GM13977 (cell line): Measurements from ENCODE around the gene STXBP6.

Source experiments
- DNase-seq: peaks from one replicate; pipeline ENCODE4 v3.0.0; 2012; ENCODE audit warnings: low spot score
- in situ Hi-C: fragments of 300-500 bp; cut with MboI; formaldehyde crosslinking; loops from one replicate; pipeline ENCODE4 v1.12.0; 2022; ENCODE audit warnings: low sequenced_read_pairs, low pct_unique_long_range_greater_than_20kb, mixed read lengths, inconsistent platforms; ENCODE audit not compliant: unreplicated experiment
- TF ChIP-seq, protein P1 (sequence below): IDR thresholded peaks from 2 replicates; pipeline ENCODE4 v1.5.1; 2012; ENCODE audit warnings: mild to moderate bottlenecking, control low read depth; ENCODE audit not compliant: insufficient read depth; ENCODE audit errors: extremely low read depth, missing control alignments

STXBP6 gene

DNA sequence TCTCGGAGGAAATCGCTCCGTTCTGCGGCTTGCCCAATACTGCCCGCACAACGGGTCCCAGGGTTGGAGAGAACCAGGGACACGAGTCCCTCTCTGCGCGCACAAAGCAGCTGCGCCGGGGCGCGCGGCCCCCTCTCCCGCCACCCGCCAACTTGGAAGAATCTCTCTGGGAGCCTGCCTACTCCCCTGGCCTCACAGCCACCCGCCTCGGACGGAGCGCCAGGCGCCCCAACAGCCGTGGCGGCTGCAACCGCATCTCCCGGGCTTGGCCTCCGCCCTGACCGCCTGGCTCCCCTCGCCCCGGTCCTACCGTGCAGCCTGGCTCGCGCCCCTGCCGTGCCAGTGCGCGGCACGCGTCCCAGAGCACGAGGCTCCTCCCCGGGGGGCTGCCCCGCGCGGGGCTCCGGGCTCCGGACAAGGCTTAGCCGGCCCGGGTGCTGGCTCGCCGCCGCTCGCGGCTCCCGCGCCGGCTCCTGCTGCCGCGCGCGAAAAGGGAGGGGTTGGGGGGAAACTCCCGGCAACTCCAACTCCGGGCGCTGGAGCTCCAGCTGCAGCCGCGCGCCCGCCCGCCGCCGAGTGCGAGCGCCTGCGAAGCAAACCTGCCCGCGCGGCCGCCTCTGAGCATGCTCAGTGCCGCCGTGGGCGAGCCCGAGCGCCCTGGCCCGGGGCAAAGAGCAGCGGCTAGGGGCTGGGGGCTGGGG is at the start of gene STXBP6:
TSS of gene STXBP6 (minus strand) at position 580 of the 701 bp plus-strand sequence. CDS start 75,329 bp downstream, outside the sequence.
- TF ChIP-seq, protein P1, sequence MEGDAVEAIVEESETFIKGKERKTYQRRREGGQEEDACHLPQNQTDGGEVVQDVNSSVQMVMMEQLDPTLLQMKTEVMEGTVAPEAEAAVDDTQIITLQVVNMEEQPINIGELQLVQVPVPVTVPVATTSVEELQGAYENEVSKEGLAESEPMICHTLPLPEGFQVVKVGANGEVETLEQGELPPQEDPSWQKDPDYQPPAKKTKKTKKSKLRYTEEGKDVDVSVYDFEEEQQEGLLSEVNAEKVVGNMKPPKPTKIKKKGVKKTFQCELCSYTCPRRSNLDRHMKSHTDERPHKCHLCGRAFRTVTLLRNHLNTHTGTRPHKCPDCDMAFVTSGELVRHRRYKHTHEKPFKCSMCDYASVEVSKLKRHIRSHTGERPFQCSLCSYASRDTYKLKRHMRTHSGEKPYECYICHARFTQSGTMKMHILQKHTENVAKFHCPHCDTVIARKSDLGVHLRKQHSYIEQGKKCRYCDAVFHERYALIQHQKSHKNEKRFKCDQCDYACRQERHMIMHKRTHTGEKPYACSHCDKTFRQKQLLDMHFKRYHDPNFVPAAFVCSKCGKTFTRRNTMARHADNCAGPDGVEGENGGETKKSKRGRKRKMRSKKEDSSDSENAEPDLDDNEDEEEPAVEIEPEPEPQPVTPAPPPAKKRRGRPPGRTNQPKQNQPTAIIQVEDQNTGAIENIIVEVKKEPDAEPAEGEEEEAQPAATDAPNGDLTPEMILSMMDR: no peak
- peak; percentile 46 for DNase-seq
- in situ Hi-C loops: no loop called here

DNA sequence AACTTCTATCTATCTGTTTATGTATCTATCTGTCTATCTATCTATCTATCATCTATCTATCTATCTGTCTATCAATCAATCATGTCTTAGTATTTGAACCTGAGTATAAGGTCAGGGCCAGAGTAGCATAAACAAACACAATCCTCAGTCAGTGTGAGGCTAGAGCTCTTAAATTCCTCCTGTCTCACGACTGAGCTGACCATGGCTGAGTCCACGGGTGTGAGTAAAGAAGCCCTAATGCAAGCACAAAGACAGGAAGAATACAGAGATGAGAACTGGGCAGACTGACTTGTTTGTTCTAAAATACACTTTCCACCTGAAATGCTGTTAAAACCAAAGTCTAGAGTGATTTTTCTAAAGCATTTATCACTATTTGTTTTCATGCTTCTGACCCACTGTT is 47.2 kb upstream of the STXBP6 start:
- DNase-seq: no peak
- in situ Hi-C loops: no loop called here
- TF ChIP-seq, protein P1: no peak

DNA sequence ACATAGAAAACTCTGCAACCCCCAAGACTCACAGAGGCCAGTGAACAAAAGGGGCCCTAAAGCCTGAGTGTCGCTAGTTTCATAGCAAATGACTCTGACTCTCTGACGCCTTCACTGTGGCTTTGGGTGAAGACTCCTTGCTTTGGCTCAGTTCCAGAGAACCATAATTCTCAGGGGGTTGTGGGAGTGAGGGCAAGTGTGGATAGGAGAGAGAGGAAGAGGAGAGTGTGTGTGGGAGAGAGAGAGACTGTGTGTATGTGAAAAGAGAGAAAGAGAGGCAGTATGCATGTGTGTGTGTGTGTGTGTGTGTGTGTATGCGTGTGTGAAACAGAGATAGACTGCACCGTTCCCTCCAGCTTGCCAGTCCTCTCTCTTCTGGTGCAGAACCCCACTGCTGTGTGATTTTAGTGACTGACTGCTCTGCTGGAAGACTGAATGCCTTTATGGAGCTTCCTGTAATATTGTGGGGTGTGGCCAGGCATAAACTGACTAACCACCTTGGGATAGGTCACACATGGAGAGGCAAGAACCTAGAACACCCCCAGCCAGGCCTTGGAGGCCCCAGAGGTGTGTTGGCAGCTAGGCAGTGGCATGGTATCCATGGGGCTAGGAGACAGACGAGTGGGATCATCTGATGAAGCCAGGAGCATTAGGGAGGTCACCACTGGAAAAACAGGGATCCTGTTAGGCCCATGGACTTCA is 45.9 kb upstream of the STXBP6 start:
- no peak for DNase-seq
- TF ChIP-seq, protein P1: no peak
- in situ Hi-C loops: no loop called here

GRCh38 chr14:25094171-25094907 is 44.4 kb upstream of the STXBP6 start:
- DNase-seq: no peak

GRCh38 chr14:25092258-25092740 is 42.4 kb upstream of the STXBP6 start:
- DNase-seq: no peak
- in situ Hi-C loops: no loop called here
- TF ChIP-seq, protein P1: no peak

More at GRCh38 chr14:25094171-25094907, 44.4 kb upstream of the STXBP6 start:
- TF ChIP-seq, protein P1: no peak
- in situ Hi-C loops: no loop called here

DNA sequence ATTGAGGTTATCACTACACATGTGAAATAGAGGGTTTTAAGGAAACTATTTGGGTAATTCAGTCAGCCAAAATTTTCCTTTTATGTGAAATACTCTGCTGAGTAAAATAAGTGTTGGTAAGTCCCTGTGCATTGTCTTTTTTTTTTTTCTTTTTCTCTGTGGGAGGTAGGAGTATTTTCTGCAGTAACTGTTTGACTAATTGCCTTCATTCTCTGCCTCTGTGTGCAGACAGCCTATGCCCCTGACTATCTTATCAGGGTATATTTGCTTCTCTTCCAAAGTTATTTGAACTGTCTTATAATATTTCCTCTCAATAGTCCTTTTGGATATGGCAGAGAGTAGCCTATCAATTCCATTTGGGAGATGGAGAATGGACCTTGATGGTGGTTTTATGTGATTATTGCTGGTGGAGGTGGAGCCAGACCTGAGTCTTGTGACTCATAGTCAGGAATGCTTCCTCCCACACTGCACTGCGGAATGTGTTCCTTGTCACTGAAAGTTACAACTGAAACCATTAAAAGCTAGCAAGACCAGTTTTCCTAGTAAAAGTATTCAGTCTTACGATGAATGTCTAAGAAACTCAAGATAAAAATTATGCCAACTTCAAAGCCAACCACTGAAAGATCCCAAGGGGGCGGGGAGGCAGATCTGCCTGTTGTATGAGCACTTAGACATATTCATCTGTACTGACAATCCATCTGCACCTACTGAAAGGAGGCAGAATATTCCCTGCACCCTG is 40.9 kb upstream of the STXBP6 start:
- TF ChIP-seq, protein P1: no peak
- in situ Hi-C loops: no loop called here
- no peak for DNase-seq
